Measurements from ENCODE around the gene APOL1.

APOL1 gene

GRCh38 chr22:36218648-36219193 is 34.2 kb upstream of the APOL1 start:
- DNase-seq (ENCODE audit: low spot score) = no peak
- in situ Hi-C loops (cut with MboI; ENCODE audit: low pct_unique_long_range_greater_than_20kb, low sequenced_read_pairs, unreplicated experiment) = no loop called here
- TF ChIP-seq CTCF (IDR thresholded peaks at IDR 0.05; ENCODE audit: extremely low read depth, insufficient read depth, missing control alignments) = no peak

- no peak for DNase-seq (ENCODE audit: low spot score)
- in situ Hi-C loops (cut with MboI; ENCODE audit: low pct_unique_long_range_greater_than_20kb, low sequenced_read_pairs, unreplicated experiment) = no loop called here
- TF ChIP-seq CTCF (IDR thresholded peaks at IDR 0.05; ENCODE audit: extremely low read depth, insufficient read depth, missing control alignments) = no peak
Observed at GRCh38 chr22:36220451-36220921, 32.4 kb upstream of the APOL1 start.

- in situ Hi-C loops (cut with MboI; ENCODE audit: low pct_unique_long_range_greater_than_20kb, low sequenced_read_pairs, unreplicated experiment) = no loop called here
- DNase-seq (ENCODE audit: low spot score) = peak; percentile 44
- TF ChIP-seq CTCF (IDR thresholded peaks at IDR 0.05; ENCODE audit: extremely low read depth, insufficient read depth, missing control alignments) = peak; percentile 80
Observed at GRCh38 chr22:36221799-36222751, 30.9 kb upstream of the APOL1 start.

GRCh38 chr22:36222887-36223450 is 30.0 kb upstream of the APOL1 start:
- no peak for TF ChIP-seq CTCF (IDR thresholded peaks at IDR 0.05; ENCODE audit: extremely low read depth, insufficient read depth, missing control alignments)
- DNase-seq (ENCODE audit: low spot score) = no peak
- in situ Hi-C loops (cut with MboI; ENCODE audit: low pct_unique_long_range_greater_than_20kb, low sequenced_read_pairs, unreplicated experiment) = no loop called here

GRCh38 chr22:36223504-36223903 is 29.4 kb upstream of the APOL1 start:
- in situ Hi-C loops (cut with MboI; ENCODE audit: low pct_unique_long_range_greater_than_20kb, low sequenced_read_pairs, unreplicated experiment) = no loop called here
- TF ChIP-seq CTCF (IDR thresholded peaks at IDR 0.05; ENCODE audit: extremely low read depth, insufficient read depth, missing control alignments) = no peak
- no peak for DNase-seq (ENCODE audit: low spot score)

GRCh38 chr22:36224245-36224644 is 28.7 kb upstream of the APOL1 start:
- no peak for TF ChIP-seq CTCF (IDR thresholded peaks at IDR 0.05; ENCODE audit: extremely low read depth, insufficient read depth, missing control alignments)
- in situ Hi-C loops (cut with MboI; ENCODE audit: low pct_unique_long_range_greater_than_20kb, low sequenced_read_pairs, unreplicated experiment) = no loop called here
- DNase-seq (ENCODE audit: low spot score) = no peak
